ENCODE data around the gene PPBP.

Gene PPBP

DNA sequence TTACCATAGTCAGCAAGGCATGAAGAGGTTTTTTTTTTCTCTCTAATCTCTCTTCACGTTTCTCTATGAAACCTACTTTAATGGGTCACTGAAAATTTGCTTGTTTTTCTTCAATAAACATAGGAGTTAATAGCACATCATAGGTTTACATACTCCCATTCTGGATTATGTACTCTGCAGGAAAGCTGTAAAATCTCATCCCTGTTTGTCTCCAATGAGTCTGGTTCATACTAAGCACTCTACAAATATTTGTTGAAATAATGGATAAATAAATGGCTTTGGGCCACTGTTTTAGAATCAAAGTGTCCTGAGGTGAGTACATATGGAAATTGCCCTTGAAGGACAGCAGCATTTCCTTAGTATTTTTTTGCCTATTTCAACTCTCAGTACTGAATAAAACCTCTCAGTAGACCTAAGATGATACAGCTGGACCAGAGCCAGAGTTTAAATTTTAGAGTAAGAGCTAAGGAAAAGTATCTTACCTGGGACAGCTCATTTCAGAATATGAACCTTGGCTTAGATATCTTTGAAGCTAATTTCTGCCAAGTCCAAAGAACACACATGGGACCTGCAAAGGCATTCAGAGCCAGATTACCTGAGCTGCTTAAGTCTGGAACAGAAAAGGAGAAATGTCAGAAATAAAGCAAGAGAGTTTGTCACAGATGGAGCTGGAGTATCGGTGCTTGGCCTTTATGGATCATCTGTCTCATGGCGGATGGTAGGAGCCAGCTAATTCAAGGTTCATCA lies 40.6 kb downstream of the PPBP start:
- DNase-seq, result no peak

GRCh38 chr4:73945674-73946449 lies 42.1 kb downstream of the PPBP start:
- no peak for DNase-seq

DNA sequence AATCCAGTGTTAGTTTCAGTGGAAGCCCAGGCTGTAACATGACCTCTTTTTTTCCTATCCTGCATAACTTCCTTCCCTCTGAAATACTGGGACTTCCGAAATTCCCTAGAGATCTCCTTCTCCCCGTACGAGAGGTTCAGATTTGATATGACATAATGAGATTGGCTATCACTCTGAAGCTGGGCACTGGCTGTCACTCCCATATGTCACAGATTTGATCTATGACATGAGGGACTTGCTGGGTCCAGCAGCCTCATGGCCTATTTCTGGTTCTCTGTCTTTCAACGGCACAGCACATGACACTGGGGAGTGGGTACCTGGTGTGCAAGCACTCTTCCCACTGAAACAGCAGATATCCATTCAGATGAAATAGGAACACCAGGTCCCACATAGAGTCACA lies 42.9 kb downstream of the PPBP start:
- DNase-seq, result no peak

DNA sequence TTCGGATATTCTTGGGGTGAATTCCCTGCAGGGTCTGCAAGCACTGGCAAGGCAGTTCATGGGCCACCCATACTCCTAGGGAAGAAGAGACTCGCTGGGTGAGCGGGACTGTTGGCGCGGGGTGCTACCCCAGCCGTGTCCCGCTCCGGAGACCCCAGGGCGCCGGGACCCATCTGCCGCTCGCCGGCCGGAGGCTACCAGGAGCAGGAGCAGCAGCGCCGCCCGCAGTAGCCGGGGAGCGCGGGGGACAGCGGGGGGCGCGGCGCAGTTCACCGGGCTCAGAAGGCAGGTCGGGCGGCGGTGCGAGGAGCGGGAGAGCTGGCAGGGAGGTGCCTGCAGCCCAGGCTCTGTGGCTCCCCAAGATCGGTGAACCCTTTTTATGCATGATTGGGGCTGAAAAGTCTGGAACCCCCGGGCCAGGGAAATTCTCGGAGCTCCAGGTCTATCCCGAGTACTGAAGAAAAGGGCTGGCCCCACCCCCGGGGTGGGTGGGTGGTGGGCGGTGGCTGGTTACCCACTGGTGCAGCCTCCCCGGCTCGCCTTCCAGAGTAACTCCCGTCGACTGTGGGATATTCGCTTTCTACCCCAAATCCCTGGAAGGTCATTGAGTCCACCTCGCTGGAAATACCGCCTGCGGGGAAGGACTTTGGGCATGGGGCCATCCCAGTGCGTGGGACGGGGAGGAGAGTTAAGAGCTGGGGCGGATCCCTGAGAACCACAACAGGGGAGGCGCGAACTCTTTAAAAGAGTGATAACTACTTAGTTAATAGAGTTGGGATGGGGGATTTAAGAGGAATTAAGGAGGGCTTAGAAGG lies 43.7 kb downstream of the PPBP start:
- no peak for DNase-seq

DNA sequence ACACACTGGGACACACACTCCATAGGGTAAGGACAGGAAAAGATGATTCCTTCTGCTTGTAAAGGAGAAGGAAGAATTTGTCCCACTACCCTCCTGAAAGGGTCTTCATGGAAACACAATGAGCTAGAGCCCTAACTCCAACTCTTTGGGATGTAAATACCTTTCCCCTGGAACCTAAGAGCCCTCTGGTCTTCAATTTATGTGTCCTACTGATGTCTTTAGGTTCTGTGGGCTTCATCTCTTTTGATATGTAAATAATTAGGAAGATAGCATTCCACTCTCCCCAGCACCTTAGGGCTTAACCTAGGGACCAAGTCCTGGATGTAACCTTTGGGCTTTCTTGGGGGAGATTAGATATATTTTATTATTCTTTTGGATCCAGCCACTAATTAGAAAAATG lies 44.4 kb downstream of the PPBP start:
- no peak for DNase-seq

DNA sequence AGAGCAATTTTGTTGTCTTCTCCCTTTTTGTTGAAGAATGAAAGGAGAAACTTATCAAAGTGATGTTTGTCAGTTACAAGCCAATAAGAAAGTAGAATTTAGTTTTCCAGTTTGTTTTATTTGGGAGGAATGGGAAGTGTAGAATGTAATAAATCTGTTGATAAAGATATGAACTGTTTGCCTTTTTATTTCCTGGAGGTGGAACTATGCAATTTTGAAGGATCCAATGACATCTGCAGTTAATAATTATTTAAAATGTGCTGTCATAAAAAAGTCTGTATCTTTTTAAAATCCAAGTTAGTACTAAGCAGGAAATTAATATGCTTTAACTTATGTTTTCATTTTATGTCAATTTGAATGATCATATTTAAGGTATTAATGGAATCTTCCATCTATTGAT lies 51.0 kb downstream of the PPBP start:
- no peak for DNase-seq

Measured in HCEC 1CT (cell line).